DMS79 treated with DMSO at 0.1 percent for 48 hours (cell line): Measurements from ENCODE around the gene RIMBP3B.
"Not testable (repeated sequence)": the region's sequence is repeated elsewhere in the genome, so short reads cannot be mapped to it uniquely, and the experiment has no call there.

Experiments used
- DNase-seq: peaks from one replicate; lab custom pipeline; 2025; lab: John Stamatoyannopoulos, UW

Gene RIMBP3B

DNA sequence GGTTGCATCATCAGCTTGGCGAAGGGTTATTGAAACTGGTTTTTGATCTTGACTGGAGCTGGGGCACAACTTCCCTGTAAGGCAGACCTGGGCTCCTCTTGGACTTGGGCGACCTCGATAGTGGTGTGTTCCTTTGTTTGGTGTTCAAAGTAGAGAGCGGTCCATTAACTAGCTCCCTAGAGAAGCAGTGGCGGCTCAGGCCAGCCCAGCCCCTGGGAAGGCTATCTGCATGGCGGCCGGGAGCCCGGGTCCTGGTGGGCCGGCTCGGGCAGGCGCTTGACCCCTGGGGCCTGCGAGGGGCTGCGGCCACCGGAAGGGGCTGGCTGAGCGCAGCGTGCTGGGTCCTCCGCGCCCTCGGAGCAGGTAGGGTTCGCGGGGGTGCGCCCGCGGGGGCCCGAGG is 32.8 kb downstream of the RIMBP3B start:
- DNase-seq: not testable (repeated sequence)

DNA sequence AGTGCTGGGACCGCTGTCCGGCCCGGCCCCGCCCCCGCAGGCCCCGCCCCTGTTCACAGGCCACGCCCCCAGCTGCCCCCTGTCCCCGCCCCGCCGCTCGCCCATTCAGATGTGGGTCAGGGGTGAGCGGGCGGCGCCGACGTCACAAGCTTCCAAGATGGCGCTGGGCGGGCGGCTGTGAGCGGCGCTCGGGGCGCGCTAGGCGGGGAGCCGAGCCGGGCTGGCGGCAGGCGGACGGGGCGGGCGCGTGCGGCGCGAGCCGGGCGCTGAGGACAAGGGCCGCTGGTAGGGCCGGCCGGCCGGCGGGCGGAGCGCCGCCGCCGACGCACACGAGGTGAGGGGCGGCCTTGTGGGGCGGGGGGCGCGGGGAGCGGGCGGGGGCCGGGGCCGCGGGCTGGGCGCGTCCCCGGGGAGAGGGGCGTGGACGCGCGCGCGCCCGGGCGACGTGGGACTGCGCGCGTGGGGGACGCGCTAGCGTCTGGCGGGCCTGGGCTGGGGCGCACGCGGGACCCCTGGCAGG is 33.7 kb downstream of the RIMBP3B start, which contains the start of gene HIC2:
HIC2 (plus strand) TSS at position 145 of the 520 bp plus-strand sequence. CDS start 25,461 bp downstream, outside the sequence.
- DNase-seq: not testable (repeated sequence)

- DNase-seq: not testable (repeated sequence)
Observed at GRCh38 chr22:21417853-21418252, 34.3 kb downstream of the RIMBP3B start.

DNA sequence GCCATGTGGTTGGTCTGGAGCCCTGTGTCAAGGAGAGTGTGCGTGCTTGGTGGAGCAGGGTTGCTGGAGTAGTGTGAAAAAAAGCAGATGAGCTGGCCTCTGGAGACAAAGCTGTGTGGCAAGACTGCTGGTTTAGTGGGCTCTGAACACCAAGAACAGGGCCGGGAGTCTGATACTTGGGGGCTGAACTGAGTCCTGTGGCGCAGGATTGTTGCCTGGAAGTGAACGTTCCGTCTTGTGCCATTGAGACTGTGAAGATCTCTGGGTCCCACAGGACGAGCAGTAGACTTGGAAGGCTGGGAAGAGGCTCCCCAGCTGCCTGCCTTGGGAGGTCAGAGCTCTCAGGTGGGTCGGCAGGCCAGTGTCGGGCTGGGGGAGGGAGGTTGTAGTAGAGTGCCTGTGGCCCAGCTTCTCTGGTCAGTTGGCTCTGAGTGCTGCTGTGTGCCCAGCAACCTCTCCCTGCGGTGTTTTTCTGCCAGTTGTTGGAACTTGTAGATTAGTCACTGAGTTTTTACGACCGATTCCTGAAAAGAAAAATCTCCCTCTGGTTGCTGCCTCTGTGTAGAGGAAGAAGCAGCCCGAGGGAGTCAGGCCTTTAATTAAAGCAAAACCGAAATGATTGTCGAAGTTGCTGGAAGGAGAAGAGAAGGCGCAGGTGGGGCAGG is 35.6 kb downstream of the RIMBP3B start:
- not testable (repeated sequence) for DNase-seq

DNA sequence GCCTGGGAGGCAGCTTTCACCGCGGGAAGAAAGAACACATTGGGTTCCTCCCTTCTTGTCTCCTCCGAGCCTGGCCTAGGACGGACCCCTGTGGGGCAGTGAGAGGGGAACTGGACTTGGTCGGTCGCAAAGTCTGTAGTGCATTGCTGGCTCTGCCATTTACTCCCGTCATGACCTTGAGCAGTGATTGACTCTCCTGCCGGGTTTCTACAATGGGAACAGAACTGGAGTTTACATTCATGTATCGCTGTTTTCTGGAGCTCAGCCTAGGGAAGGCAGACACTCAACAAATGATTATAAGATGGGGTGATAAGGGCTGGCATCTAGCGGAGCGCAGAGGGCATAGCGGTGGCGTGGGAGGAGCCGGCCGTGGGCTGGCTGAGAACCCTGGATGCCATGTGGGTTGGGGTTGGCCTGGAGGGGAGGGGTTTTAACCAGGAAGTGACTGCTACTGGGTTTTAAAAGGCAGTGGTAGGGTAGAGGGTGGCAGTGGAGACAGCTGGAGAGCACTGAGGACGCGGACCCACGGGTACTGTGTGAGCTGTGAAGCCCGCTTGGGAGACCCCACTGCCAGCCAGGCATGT is 36.7 kb downstream of the RIMBP3B start:
- DNase-seq: not testable (repeated sequence)

GRCh38 chr22:21424084-21424709 is 40.6 kb downstream of the RIMBP3B start:
- not testable (repeated sequence) for DNase-seq

GRCh38 chr22:21434378-21435233 is 51.1 kb downstream of the RIMBP3B start:
- DNase-seq: not testable (repeated sequence)

GRCh38 chr22:21435998-21436810 is 52.7 kb downstream of the RIMBP3B start:
- not testable (repeated sequence) for DNase-seq

- DNase-seq: not testable (repeated sequence)
Observed at GRCh38 chr22:21438013-21438412, 54.5 kb downstream of the RIMBP3B start.
